GM12878 (cell line): Measurements from ENCODE around the gene ZDHHC17. TPM values are rescaled to one million over a fixed set of nuclear protein-coding genes. Genes with fewer than 3 reads are reported as not detected.

Source experiments
- CREM ChIP-seq: IDR thresholded peaks from 2 replicates; pipeline ENCODE4 v1.6.1; 2014; ENCODE audit warnings: antibody characterized with exemption, low read depth
- HCFC1 ChIP-seq: fragments of 150-350 bp; IDR thresholded peaks from 2 replicates; pipeline ENCODE4 v1.6.1; 2014; ENCODE audit warnings: low read length
- LARP7 ChIP-seq: fragments of 450-650 bp; IDR thresholded peaks from 2 replicates; pipeline ENCODE4 v1.6.1; 2017; ENCODE audit warnings: mild to moderate bottlenecking
- MTA3 ChIP-seq: IDR thresholded peaks from 2 replicates; pipeline ENCODE4 v1.6.1; 2012; ENCODE audit warnings: low read length, inconsistent platforms, borderline replicate concordance
- NKRF ChIP-seq: fragments of 450-650 bp; conservative IDR thresholded peaks from 2 replicates; pipeline ENCODE4 v1.6.1; 2017; ENCODE audit warnings: mild to moderate bottlenecking, moderate library complexity
- RUNX3 ChIP-seq: IDR thresholded peaks from 2 replicates; pipeline ENCODE4 v1.6.1; 2012; ENCODE audit warnings: low read length, inconsistent platforms
- TCF7 ChIP-seq: IDR thresholded peaks from 2 replicates; pipeline ENCODE4 v1.6.1; 2014; ENCODE audit warnings: antibody characterized with exemption, borderline replicate concordance
- USF1 ChIP-seq: IDR thresholded peaks from 2 replicates; pipeline ENCODE4 v1.6.1; 2011; ENCODE audit warnings: borderline replicate concordance, low read depth, mild to moderate bottlenecking, moderate library complexity, mixed read lengths, low read length; ENCODE audit not compliant: insufficient read depth; ENCODE audit errors: extremely low read length
- ZNF384 ChIP-seq: IDR thresholded peaks from 2 replicates; pipeline ENCODE4 v1.6.1; 2012; ENCODE audit warnings: low read depth, mild to moderate bottlenecking, low read length, improper control_type of control experiment, borderline replicate concordance
- ZNF592 ChIP-seq: fragments of 450-650 bp; IDR thresholded peaks from 2 replicates; pipeline ENCODE4 v1.6.1; 2017; ENCODE audit warnings: mild to moderate bottlenecking, moderate library complexity
- polyA plus RNA-seq, 11 experiments: library from polyadenylated mRNA; depleted of rRNA in 4 of 11; unstranded in 6 of 11; stranded (reverse) in 5 of 11; fragments of >200 nt; fragmentation: Nextera tagmentation in 4 of 11; fragmentation: Illumina TruSeq in 1 of 11; extraction: Ambion mirVana in 4 of 11; extraction: Trizol in 1 of 11; gene quantifications; 1 replicate in 1 of 11; 2 replicates in 10 of 11; pipeline versions ENCODE4 v1.2.1 to v1.2.3, GENCODE V29; 2011 to 2016; ENCODE audit warnings: inconsistent platforms in 2 of 11, missing spikeins in 2 of 11, low read depth in 1 of 11
- total RNA-seq, 4 experiments: library from RNA; depleted of rRNA in 3 of 4; stranded (reverse); fragments of >200 nt in 3 of 4; fragmentation: Illumina TruSeq in 1 of 4; extraction: Trizol in 1 of 4; gene quantifications; 2 replicates each; pipeline versions ENCODE4 v1.2.1 to v1.2.3, GENCODE V29; 2013 to 2021

ZDHHC17 gene
- total and polyA plus RNA-seq, 10 of the 15 experiments (the other 5 are each of a cell fraction or from before 2014, with no cell fraction given): 4.3 to 50.0 (median 19.3) TPM

- TF ChIP-seq USF1 (no peak), HCFC1 (no peak), NKRF (no peak), CREM (no peak), ZNF592 (no peak), MTA3 (no peak), LARP7 (no peak), RUNX3 (no peak), ZNF384 (no peak), TCF7 (no peak)
These were observed 66.5 kb downstream of the ZDHHC17 start (continued) for GRCh38 chr12:76830436-76830835.
